ENCODE measurements around the gene SORCS3.

SORCS3 gene

DNA sequence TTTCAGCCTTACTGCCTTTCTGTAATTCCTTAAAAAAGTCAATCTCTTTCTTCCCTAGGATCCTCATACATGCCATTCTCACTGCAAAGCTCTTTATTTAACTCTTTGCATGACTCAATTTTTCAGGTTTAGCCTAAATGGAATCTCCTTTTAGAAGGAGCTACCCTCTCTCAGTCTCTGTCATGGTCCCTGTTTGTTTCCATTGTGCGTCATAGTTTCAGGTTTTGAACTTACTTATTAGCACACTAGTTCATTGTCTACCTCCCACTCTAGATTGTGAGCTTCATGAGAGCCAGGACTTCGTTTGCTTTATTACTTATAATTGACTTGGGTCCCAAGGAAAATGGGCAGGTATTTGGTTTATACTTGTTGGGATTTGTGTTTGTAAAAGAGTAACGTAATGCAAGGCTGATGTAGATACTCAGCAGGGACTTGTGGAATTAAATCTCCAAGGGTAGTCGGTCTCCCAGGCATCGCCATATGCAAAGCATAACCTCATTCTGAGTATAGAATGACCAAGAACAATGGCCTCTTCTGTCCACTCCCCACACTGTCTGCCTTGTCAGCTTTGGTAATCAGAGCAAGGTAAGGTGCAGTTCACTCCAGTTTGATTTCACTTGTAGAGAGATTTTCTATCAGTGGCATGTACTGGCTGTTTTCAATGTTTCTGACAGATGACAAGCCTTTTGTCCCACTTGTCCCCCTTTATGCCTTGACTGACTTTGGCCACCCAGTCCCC lies 252.0 kb downstream of the SORCS3 start:
- TF ChIP-seq, protein P1, sequence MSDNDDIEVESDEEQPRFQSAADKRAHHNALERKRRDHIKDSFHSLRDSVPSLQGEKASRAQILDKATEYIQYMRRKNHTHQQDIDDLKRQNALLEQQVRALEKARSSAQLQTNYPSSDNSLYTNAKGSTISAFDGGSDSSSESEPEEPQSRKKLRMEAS (IDR thresholded peaks at IDR 0.05; ENCODE audit: low read depth, low read length) = no peak
- TF ChIP-seq MYC (IDR thresholded peaks at IDR 0.05; ENCODE audit: low read depth, low read length) (no peak), POLR2A (IDR thresholded peaks at IDR 0.05; ENCODE audit: extremely low read depth, insufficient read length) (no peak)
- TF ChIP-seq, protein P2, sequence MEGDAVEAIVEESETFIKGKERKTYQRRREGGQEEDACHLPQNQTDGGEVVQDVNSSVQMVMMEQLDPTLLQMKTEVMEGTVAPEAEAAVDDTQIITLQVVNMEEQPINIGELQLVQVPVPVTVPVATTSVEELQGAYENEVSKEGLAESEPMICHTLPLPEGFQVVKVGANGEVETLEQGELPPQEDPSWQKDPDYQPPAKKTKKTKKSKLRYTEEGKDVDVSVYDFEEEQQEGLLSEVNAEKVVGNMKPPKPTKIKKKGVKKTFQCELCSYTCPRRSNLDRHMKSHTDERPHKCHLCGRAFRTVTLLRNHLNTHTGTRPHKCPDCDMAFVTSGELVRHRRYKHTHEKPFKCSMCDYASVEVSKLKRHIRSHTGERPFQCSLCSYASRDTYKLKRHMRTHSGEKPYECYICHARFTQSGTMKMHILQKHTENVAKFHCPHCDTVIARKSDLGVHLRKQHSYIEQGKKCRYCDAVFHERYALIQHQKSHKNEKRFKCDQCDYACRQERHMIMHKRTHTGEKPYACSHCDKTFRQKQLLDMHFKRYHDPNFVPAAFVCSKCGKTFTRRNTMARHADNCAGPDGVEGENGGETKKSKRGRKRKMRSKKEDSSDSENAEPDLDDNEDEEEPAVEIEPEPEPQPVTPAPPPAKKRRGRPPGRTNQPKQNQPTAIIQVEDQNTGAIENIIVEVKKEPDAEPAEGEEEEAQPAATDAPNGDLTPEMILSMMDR (IDR thresholded peaks at IDR 0.05; ENCODE audit: low read depth, low read length) = no peak
- DNase-seq (ENCODE audit: low read depth) = no peak
- no peak overlapping the region for H3K4me3 ChIP-seq (ENCODE audit: low read depth, low read length)

DNA sequence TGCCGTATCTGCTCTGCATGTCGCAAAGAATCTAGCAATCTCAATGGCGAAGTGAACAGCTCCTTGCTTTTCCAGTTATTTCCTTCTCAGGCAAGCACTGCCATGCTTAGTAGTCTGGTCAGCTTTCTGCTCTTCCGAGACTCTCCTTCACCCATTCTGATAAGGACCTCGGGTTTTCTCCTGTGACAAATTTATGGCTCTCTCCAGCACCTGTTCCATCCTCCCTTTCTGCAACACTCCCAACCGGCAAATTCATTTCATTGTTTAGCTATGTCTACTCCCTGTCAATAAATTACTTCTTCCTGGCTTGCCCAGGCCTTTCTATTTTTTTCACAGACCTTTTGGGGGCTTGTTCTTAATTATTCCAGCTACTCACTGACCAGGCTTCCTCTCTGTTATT lies 252.6 kb downstream of the SORCS3 start:
- TF ChIP-seq POLR2A (IDR thresholded peaks at IDR 0.05; ENCODE audit: extremely low read depth, insufficient read length) = no peak
- TF ChIP-seq, protein P2 (IDR thresholded peaks at IDR 0.05; ENCODE audit: low read depth, low read length) = no peak
- TF ChIP-seq MYC (IDR thresholded peaks at IDR 0.05; ENCODE audit: low read depth, low read length) = no peak
- TF ChIP-seq, protein P1 (IDR thresholded peaks at IDR 0.05; ENCODE audit: low read depth, low read length) = no peak
- no peak overlapping the region for H3K4me3 ChIP-seq (ENCODE audit: low read depth, low read length)
- no peak for DNase-seq (ENCODE audit: low read depth)

DNA sequence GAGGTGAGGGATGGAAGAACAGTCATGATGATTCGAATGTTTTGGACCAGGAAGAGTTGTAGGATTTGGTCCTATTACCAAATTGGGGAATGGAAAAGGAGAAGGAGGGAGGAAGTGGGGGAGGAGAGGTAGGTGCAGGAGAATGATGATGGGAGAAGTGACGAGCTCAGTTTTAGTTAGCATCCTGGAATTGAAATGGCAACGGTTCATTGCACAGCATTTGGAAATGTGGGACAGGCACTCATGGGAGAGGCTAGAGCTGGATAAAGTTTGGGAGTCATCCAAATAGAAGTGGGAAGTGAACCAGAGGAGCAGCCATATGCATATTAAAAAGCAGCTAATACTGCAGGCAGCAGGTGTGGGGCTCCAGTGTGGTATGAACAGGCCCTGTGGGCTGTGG lies 253.6 kb downstream of the SORCS3 start:
- TF ChIP-seq MYC (IDR thresholded peaks at IDR 0.05; ENCODE audit: low read depth, low read length) (no peak), POLR2A (IDR thresholded peaks at IDR 0.05; ENCODE audit: extremely low read depth, insufficient read length) (no peak)
- TF ChIP-seq, protein P1 (IDR thresholded peaks at IDR 0.05; ENCODE audit: low read depth, low read length) = no peak
- TF ChIP-seq, protein P2 (IDR thresholded peaks at IDR 0.05; ENCODE audit: low read depth, low read length) = no peak
- H3K4me3 ChIP-seq (ENCODE audit: low read depth, low read length) = no peak overlapping the region
- DNase-seq (ENCODE audit: low read depth) = no peak

DNA sequence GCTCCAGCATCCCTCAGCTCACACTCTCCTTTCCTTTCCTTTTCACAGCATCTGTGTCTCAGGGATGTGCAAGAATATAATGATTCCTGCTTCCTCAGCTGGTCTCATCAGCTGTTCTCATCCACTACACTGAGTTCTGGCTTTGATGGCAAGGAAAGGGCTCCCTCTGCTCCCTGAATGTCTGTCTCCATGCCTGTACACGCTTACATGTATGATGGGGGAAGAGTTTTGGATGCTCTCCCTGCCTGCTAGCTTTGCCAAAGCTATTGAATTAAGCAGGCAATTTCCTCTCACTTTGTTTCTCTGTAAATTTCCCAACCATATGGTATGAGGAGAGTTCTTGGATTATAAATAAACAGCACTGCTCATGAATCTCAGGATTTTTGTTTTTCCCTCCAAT lies 254.5 kb downstream of the SORCS3 start:
- no peak for DNase-seq (ENCODE audit: low read depth)
- no peak overlapping the region for H3K4me3 ChIP-seq (ENCODE audit: low read depth, low read length)
- TF ChIP-seq MYC (IDR thresholded peaks at IDR 0.05; ENCODE audit: low read depth, low read length) (no peak), POLR2A (IDR thresholded peaks at IDR 0.05; ENCODE audit: extremely low read depth, insufficient read length) (no peak)
- TF ChIP-seq, protein P1 (IDR thresholded peaks at IDR 0.05; ENCODE audit: low read depth, low read length) = no peak
- TF ChIP-seq, protein P2 (IDR thresholded peaks at IDR 0.05; ENCODE audit: low read depth, low read length) = no peak

DNA sequence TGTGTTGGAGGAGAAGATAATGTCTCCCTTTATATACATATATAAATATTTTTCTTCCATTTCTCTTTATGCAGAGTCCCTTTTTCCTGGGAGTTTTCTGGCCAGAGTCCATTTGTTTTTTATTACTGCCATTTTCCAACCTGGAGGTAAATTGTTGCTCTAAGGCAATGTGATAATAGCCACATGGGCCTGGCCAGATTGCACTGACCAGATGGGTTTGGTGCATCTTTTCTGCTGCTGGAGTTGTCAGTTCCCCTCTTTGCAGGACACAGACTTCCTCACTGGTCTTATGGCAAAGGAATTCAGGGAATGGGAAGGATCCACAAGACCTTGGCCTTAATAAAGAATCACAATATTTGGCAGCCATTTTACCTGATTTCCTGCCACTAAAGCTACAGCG lies 254.9 kb downstream of the SORCS3 start:
- TF ChIP-seq, protein P1 (IDR thresholded peaks at IDR 0.05; ENCODE audit: low read depth, low read length) = no peak
- TF ChIP-seq POLR2A (IDR thresholded peaks at IDR 0.05; ENCODE audit: extremely low read depth, insufficient read length) = no peak
- no peak overlapping the region for H3K4me3 ChIP-seq (ENCODE audit: low read depth, low read length)
- DNase-seq (ENCODE audit: low read depth) = no peak

DNA sequence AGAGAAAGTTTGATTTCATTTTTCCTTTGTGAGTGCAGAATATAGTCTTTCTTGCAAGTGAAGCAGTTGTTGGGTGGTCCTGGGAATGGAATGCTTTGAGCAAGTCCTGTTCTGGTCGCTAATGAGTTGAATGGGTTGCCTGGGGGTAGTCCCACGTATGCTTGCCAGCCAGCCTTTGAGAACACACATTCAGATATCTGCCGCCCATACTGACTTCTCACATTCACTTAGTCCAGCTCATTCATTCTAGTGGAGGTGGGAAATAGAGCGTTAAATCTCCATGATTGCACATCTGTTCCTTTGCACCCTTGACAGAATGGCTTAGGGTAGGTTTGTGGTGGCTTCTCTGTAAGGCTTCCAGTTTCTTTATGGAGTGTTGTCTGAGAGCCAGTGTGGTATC lies 256.6 kb downstream of the SORCS3 start:
- no peak for DNase-seq (ENCODE audit: low read depth)
- TF ChIP-seq, protein P1 (IDR thresholded peaks at IDR 0.05; ENCODE audit: low read depth, low read length) = no peak
- TF ChIP-seq, protein P2 (IDR thresholded peaks at IDR 0.05; ENCODE audit: low read depth, low read length) = no peak
- TF ChIP-seq POLR2A (IDR thresholded peaks at IDR 0.05; ENCODE audit: extremely low read depth, insufficient read length) = no peak
- no peak overlapping the region for H3K4me3 ChIP-seq (ENCODE audit: low read depth, low read length)
